ENCODE results near the gene METTL26. TPM values are rescaled to one million over a fixed set of nuclear protein-coding genes. Genes with fewer than 3 reads are reported as not detected.

Gene METTL26
- total RNA-seq, 1 donor from 2014 or later = 224 TPM

DNA sequence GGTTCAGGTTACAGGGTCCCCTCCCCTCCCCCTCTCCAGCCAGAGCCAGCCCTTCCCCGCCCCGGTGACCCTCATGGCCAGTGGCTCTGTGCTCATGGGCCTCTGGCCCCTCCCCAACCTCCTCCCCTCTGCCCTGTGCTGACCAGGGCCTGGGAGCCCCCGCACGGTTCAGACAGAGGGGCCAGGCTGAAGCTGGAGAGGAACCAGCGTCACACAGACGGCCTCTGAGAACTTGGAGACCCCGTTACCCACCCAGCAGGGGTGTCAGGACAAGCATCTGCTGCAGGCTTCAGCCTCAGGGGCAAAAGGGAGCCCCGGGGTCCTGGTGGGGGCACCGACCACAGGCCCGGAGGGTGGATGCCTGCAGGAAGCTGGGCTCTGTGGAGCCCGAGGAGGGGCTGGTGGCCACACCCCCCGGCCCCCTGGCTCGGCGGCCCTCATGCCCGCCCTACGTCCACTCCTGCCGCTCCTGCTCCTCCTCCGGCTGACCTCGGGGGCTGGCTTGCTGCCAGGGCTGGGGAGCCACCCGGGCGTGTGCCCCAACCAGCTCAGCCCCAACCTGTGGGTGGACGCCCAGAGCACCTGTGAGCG, 5.2 kb downstream of the METTL26 start, which contains the start of gene WFIKKN1:
Gene WFIKKN1, plus strand, starts transcription at position 171 of the 591 bp plus-strand sequence. Its CDS starts 269 bp downstream, at position 440.
- DNase-seq (ENCODE audit: low read depth) = no peak

GRCh38 chr16:630249-630814, 5.8 kb downstream of the METTL26 start:
- DNase-seq (ENCODE audit: low read depth) = no peak
- no peak for TF ChIP-seq CTCF (conservative IDR thresholded peaks at IDR 0.05; ENCODE audit: low read depth, low read length)
- H3K4me3 ChIP-seq (ENCODE audit: low read depth, low read length) = no peak overlapping the region

More for the DNA sequence above, 5.2 kb downstream of the METTL26 start, which contains the start of gene WFIKKN1:
- H3K4me3 ChIP-seq (ENCODE audit: low read depth, low read length) = no peak within 1 kb of the TSS
- TF ChIP-seq CTCF (conservative IDR thresholded peaks at IDR 0.05; ENCODE audit: low read depth, low read length) = no peak

DNA sequence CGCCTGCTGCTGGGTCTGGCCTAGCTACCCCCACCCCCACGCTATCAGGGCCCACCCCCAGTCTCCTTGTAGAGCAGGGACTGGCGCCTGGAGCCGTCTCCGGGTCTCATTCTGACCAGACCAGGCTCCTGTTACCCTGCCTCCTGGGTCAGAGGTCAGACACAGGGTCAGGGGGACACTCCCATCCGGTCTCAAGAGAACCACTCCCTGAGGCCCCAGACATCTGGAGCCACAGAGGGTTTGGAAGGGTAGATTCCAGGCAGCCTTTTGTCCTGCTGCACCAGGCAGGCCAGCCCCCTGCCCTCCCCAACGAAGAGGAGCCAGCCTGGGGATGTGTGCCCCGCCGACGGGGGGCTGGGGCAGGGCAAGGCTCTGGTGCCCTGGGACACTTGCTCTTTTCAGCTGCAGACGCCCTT, 6.3 kb downstream of the METTL26 start:
- no peak overlapping the region for H3K4me3 ChIP-seq (ENCODE audit: low read depth, low read length)
- no peak for TF ChIP-seq CTCF (conservative IDR thresholded peaks at IDR 0.05; ENCODE audit: low read depth, low read length)
- no peak for DNase-seq (ENCODE audit: low read depth)

DNA sequence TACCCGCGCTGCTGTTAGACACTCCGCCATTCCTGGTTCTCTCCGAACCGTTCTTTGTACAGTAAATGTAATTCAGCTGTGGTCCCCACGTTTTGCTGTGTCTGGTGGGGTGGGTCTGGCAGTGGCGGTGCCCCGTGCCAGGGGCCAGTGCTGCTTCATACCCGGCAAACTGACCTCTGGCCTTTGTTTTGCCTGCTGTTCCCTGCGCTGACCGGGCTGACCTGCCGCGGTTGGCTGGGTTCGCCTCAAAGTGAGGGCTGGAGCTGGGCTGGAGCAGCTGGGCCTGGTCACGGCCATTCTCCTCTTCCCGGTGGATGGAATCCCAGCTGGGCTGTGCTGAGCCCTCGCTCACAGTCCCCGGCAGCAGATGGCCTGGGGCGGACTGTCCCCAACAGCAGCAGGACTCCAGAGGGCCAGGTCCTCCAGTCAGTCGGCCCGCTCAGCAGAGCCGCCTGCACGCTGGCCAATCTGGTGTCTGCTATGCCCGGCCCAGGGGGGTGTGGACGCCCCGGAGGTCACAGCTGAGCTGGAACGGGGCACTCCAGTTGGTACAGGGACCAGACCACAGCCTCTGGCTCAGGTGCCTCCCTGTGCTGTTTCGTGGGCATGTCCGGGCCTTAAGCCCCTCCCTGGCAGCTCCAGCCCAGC, 6.8 kb downstream of the METTL26 start:
- no peak for DNase-seq (ENCODE audit: low read depth)
- H3K4me3 ChIP-seq (ENCODE audit: low read depth, low read length) = no peak overlapping the region
- no peak for TF ChIP-seq CTCF (conservative IDR thresholded peaks at IDR 0.05; ENCODE audit: low read depth, low read length)

DNA sequence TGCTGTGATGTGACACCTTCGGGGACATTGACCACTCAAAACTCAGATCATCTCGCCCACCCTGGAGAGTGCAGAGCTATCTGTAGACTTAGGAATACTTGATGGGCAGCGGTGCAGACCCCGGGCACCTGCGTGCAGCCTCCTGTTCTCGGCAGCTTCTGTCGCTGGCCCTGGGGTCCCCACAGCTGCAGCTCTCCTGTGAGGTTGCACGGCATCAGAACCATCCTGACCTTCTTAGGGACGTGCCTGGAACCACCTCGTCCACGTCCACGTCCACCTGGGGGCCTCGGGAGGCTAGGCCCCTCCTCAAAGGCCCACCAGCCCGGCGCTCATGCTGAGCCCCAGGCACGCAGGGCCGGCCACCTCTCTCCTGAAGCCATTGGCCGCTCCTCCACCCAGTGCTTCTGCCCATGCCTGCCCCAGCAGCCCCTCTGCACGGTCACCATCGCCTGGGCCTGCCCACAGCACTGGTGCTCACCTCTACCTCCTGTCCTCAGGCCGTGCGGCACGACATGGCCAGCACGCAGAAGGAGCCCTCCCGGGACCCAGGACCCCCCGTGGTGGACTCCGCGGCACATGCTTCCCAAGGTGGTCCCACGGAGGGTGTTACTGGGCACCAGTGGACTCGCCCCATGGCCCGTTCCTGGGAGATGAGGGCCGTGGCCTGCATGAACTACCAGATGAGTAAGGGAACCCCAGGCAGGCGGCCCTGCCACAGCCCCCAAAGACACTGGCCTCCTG, 7.6 kb downstream of the METTL26 start:
- no peak for TF ChIP-seq CTCF (conservative IDR thresholded peaks at IDR 0.05; ENCODE audit: low read depth, low read length)
- no peak overlapping the region for H3K4me3 ChIP-seq (ENCODE audit: low read depth, low read length)
- no peak for DNase-seq (ENCODE audit: low read depth)

- no peak for DNase-seq (ENCODE audit: low read depth)
- no peak for TF ChIP-seq CTCF (conservative IDR thresholded peaks at IDR 0.05; ENCODE audit: low read depth, low read length)
- H3K4me3 ChIP-seq (ENCODE audit: low read depth, low read length) = no peak overlapping the region
Observed at GRCh38 chr16:627454-628239, 8.5 kb downstream of the METTL26 start.
